Measurements from ENCODE around the gene BUB1B.

GRCh38 chr15:40183636-40184463 is 23.0 kb downstream of the BUB1B start:
- TF ChIP-seq, protein P1, sequence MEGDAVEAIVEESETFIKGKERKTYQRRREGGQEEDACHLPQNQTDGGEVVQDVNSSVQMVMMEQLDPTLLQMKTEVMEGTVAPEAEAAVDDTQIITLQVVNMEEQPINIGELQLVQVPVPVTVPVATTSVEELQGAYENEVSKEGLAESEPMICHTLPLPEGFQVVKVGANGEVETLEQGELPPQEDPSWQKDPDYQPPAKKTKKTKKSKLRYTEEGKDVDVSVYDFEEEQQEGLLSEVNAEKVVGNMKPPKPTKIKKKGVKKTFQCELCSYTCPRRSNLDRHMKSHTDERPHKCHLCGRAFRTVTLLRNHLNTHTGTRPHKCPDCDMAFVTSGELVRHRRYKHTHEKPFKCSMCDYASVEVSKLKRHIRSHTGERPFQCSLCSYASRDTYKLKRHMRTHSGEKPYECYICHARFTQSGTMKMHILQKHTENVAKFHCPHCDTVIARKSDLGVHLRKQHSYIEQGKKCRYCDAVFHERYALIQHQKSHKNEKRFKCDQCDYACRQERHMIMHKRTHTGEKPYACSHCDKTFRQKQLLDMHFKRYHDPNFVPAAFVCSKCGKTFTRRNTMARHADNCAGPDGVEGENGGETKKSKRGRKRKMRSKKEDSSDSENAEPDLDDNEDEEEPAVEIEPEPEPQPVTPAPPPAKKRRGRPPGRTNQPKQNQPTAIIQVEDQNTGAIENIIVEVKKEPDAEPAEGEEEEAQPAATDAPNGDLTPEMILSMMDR (IDR thresholded peaks at IDR 0.05; ENCODE audit: low read length): no peak
- TF ChIP-seq EZH2 (optimal IDR thresholded peaks at IDR 0.05; ENCODE audit: low read depth, low read length): no peak
- TF ChIP-seq EZH2phosphoT487 (IDR thresholded peaks at IDR 0.05; ENCODE audit: low read length): no peak

Measured in MM.1S (cell line).